NCI-H82 (cell line): ENCODE measurements around the gene CADPS2.

ENCODE experiments used
- DNase-seq: peaks from one replicate; lab custom pipeline; 2025; lab: John Stamatoyannopoulos, UW

Gene CADPS2

DNA sequence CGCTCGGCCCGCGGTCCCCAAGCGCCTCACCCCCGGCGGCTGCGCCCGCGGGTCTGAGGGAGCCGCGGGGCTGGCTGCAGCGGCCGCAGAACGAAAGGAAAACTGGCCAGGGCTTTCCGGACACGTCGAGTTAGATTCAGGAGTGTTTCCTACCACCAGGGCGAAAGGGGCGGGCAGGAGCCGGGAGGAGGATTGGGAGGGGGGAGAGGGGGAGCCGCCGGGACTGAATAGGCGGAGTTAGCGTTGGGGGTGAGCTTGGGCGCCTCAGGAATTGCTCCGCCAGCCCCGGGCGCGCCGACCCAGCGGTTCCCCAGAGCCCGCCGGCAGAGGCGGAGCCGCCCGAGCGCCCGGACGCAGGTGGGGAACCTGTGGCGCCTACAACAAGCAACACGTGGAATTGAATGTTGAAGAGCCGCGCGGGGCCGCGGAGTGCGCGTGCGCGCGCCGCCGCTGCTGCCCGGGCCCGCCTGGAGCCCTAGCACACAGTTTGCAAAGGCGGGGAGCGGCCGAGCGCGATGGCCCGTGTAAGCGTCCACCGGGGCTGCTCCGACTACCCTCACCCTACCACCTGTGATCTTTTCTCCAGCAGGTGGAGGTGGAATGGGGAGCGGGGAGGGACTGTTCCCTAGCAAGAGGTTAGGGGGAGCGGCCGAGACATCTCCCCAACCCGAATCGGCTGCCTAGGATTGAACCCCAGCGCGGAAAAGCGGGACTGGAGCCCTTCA lies at the start of gene CADPS2:
CADPS2 (minus strand) TSS at position 104 of the 725 bp plus-strand sequence. CDS start 123 bp downstream, outside the sequence.
- peak; percentile 86 for DNase-seq

DNA sequence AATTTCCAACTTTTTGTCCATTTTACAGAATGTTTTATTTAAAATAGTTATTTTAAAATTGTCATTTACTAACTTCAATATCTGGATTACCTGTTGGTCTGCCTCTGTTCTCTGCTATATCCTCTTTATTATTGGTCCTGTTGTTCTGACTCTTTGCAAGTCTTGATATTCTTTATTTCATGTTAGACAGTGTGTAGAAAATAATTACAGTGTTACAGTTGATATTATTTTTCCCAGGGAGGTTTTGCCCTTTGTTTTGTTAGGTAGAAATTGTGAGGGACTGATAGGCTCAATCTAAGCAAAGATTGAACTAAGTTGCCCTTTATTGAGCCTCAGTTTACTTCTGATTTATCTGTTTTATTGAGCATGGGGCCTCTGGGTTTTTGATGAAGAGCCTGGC lies 49.4 kb upstream of the CADPS2 start:
- DNase-seq, result no peak

DNA sequence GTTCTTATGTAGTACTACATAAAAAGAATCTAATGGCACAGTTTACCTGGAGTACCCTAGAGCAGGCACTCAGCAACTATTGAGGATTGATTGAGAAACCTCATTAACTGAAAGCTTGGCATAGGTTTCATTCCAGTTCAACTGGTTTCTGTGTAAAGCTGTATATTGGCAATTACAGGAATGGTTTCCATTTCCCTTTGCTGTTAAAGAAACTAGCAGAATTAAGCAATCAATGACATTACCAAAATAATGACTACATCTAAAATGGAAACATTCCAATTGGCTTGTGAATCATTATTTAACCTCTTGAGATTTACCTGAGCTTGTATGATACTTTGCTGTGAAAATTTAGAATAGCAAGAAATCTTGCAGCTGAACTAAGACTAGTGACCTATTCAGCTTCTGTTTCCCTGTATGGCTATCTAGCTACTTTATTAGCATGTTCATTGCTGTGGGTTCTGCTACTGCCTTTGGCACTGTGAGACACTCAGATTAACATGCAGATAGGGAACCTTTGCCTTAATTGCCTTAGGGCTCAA lies 33.5 kb upstream of the CADPS2 start:
- DNase-seq, result no peak

DNA sequence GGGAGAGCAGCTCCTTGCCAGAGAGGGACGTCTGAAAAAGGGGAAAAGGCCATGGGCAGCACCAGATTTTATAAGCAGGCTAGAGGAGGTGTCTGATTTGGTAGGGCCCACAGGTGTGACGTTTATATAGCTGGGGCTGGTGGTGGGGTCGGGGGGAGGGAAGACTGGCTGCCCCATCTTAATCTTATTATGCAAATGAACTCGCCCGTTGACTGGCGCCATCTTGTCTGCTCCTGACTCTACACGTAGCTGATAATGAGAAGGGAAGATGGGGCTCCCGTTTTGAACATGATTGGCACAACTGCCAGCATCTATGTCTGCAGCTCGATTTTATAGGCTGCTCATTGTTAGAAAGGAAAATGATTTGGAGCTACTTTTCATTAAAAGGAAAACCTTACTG lies 28.6 kb upstream of the CADPS2 start:
- no peak for DNase-seq

DNA sequence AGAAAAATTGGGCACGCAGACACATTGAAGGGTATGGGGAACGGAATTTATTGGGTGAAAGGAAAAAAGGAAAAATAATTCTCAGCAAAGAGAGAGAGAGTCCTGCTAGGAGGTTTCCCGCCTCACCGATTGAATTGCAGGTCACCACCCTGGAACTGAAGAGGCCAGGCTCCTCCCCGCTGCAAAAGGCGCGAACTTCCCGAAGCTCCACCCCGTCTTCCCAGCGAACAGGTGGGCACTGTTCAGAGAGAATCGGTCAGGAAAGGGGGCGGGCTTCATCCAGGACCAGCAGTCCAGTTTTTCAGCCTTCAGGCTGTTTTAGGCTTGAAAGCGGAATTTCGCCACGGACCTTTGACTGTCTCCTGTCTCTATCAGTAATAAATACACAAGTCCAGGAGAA lies 27.3 kb upstream of the CADPS2 start:
- no peak for DNase-seq

DNA sequence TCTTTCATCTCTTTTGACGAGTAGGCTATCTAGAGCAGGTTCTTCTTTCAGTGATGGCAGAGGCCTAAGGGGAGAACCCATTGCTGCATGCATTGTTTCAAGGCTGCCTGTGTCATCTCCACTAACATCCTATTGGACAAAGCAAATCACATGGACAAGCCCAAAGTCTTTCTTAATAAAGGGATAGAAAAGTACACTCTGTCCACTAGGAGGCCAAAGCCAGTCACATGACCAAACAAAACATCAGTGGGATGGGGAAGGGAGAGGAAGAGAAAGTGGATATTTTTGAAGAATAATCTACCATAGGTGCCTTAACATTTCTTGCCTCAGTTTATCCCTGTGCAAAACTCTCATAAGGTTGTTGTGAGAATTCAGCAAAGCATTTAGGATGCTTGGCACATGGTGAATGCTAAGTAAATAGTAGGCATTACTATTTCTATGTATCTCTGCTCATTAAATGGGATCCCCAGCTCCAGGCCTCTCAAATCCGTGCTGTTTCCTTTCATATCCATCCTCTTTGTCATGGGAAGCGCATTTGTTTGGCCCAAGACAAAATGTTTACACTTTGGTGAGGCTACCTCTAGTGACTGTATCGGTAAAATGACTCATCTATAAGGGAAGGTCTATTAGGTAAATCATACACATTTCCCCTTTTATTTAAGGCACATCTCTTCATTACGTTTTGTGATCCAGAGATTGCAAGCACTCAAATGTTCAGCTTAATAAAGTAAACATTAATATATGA lies 16.7 kb upstream of the CADPS2 start:
- peak; percentile 26 for DNase-seq

DNA sequence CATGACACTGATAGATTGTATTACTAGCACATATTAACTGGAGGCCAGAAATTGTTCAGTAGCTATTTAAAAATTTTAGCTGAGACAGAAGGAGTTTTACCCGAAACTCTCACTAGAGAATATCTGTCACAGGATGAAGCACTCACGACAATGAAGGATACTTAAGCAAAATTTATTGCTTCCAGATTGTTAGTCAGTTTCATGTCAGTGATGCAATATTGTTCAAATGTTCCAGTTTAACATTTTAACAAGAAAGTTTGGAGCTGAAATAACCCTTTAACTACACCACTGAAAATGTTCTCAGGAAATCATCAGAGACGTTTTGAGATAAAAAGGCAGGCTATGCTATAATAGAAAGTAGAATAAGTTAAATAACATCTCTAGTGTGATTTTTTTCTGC lies 15.0 kb upstream of the CADPS2 start:
- DNase-seq, result no peak

DNA sequence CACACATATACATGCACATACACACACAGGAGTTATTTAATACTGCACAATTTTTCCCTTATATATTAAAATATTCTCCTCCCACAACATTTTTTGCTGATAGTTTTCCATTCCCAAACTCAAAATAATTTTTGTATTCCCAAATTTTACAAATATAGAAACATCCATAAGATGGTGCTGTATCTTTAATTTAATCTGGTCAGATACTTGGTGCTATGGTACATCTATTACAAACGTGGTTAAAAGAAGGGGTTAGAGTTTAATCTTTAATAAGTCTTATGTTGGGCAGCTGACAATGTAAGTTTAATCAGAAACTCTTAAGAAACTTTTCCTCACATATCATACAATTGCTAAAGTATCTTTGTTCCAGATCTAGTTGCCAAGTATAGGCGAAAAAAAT lies 10.2 kb upstream of the CADPS2 start:
- DNase-seq, result no peak

DNA sequence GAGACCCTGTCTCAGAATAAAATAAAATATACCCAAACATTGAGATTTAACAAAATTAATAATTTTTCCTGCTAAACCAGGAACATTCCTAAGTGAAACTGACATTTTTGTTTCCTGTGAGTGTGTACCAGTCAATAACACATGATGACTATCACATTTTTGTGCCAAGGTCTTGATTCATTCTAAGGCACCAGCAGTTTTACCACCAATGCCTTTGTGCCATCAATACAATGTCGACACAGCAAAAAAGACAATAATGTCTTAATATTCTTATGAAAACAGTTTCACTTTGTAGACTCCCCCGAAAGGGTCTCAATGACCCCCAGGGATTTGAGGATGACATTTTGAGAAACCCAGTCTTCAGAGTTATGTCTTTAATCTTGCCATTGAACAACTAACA lies 7.2 kb upstream of the CADPS2 start:
- DNase-seq, result no peak

DNA sequence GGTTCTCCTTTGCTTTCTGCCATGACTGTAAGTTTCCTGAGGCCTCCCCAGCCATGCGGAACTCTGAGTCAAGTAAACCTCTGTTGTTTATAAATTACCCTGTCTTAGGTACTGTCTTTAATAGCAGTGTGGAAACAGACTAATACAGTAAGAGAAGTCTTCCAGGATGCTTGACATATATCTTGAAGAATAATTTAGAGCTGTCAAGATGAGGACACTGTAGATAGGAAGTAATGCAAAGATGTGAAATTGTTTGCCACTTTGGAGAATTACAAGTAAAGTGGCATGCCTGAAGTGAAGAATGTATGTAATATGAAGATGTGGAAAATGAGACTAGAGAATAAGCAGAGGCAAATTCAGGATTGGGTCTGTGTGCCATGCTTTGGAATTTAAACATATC lies 2.9 kb upstream of the CADPS2 start:
- DNase-seq, result no peak

DNA sequence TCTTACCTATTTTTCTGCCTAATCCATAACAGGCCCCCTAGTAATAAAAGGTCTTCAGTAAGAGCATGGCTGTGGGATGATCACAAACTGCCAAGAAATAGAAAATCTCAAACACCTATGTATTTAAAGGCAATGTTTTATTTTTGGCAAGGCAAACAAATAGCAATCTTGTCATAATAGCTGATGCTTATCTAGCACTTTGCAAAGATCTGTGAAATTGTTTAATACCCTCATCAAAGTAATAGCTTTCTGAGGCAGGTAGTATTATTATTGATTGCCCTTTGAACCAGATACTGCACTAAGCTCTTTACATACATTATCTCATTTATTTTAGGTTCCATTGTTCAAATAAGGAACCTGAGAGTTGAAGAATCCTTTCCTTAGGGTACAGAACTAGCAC lies 1.6 kb upstream of the CADPS2 start:
- DNase-seq, result no peak

DNA sequence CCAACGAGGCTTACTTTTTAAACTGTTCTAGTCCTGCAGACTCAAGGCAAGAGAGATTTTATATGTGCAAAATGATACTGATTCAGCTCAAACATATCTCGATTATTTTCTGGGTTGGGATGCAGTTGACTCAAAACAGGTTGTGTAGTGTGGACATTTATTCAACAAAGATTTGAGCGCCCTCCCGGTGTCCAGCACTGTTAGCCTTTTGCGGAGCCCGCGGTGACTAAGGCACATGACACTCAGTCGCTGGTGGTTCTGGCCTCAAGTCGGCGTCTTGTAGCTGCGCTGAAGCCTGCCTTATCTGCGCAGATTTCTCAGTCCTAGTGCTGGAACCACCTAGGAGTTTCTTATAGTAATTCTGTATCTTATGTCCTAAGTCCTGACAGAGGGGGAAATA lies 938 bp upstream of the CADPS2 start:
- DNase-seq, result peak; percentile 74

DNA sequence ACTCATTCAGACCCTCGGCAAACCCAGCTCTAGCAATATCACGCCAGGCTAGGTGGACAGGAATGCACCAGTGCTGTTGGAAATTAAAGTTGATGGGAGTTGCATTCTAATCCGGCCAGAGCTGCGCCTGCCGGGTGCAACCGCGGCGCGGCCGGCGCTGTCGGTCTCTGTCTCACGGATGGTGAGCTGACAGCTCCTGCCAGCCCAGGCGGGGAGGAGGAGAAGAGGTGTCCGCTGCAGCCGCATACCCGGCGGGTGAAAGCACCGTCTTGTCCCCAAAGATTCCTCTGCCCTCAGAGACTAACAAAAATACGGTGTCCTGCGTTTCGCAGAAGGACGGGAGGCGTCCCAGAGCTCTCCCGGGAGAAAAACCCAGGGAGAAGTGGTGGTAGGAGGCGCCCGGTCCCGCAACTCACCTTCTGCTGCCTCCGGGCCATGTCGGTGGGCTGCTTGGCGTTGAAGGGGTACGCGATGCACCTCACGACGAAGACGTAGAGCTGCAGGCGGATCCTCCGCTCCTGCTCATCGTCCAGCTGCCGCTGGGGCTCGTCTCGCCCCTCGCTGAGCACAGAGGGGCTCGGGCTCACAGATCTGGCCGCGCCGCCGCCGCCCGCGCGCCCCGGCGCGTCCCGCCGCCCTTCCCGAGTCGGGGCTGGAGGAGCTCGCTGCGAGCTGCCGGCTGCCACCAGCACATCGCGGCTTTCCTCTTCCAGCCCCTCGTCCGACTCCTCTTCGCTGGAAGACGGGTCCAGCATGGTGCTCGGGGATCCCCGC lies 490 bp downstream of the CADPS2 start:
- DNase-seq, result peak; percentile 75

DNA sequence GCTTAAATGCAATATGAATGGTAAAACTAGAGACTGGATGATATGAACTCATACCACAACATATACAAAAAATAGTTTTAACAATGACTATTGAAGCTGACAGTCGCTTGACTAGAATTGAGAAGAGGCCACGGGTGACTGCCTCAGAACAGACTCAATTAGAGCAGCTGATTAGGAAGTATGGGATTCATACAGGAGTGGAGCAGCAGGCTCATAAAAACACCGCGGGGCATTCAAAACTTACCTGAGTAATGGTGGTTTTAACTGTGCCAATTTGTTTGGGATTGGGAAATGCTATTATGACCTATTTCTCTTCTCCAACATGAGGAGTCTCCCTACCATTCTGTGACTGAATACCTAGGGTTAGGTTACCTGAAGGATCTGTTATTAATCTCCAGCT lies 2.1 kb downstream of the CADPS2 start:
- peak; percentile 9 for DNase-seq

DNA sequence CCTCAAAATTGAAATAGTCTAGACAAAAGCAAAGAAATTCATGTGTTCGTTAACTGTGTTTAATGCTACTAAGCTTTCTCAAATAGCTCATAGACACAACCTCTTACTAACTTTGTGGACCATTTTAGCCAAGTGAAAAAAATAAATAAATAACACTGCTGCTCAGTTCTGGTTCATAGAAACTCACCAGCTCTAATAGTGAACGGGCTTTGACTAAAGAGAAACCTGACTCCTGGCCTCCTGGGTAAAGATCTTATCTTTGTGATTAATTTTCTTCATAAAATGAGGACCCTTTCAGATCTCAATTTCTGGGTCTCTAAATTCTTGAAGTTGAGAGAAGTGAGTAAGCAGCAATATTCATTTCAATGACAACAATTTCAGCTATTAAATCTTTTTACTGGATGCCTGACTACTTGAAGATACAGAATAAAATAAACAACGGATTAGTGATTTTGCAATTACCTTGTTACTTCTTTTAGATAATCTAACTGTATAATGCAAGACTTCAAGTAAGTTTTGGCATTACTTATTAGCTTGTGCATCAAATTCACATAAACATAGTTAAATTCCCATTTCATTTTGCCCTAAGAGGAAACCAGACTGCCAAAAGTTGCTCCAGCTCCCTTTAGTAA lies 3.1 kb downstream of the CADPS2 start:
- DNase-seq, result no peak

DNA sequence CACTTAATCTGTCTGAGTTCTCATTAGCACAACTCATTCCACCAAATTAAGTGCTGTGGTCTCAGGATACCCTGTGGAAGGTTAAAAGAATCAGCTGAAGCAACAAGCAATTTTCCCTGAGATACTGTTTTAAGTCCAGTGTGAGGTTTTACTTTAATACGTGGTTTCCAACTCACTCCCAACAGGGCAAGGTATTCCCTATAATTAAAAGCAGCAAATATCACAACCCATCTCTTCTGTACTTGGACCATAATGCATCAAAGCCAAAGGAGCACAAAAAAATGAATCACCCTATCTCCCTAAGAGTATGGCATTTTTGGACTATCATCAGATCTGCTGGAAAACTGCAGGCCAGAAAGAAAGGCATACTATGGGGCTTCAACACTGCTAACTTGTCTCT lies 4.9 kb downstream of the CADPS2 start:
- no peak for DNase-seq

DNA sequence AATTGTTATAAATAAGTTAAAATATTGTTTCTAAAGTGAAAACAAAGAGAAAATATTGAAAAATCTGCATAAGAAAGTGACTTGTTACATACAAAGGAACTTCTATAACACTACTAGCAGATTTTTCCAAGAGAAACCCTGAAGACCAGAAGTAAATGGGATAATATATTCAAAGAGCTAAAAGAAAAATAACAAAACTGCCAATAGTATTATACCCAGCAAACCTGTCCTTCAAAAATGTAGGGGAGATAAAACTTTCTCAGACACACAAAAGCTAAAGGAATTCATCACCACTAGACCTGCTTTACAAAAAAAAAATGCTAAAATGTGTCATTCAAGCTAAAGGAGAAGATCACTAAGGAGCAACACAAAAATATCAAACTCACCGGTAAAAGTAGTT lies 17.0 kb downstream of the CADPS2 start:
- no peak for DNase-seq

DNA sequence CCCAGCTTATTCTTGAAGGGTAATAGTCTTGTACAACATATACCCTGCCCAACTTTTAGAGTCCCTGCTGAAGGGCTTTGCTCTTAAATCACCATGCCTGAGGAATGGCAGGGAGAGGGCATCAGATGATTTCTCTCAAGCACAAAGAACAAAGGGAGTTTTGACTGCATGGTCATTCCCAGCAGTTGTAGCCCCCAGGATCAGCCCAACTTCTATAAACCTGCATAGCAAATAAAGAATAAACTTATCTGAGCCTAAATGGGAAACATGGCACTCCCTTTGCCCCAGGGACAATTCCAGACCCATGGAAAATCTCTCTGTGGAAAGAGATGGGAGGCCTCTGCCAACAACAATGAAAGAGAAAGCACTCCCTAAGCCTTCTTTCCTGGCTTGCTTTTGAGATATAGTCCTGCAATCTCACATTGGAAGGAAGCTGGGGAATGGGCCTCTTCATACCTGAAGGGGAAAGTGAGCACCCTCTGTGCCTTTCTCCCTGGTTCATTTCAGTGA lies 18.7 kb downstream of the CADPS2 start:
- DNase-seq, result no peak

DNA sequence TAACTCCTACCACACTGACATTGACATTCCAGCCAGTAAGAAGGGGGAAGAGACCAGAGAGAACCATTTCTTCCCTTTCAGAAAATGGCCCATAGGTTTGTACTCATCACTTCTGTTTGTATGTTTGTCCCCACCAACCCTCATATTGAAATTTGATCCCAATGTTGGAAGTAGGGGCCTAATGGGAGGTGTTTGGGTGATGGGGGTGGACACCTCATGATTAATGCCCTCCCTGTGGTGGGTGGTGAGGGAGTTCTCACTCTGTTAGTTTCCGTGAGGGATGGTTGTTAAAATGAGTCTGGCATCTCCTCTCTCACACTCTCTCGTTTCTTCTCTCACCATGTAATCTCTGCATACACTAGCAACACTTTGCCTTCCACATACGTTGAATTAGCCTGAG lies 21.4 kb downstream of the CADPS2 start:
- no peak for DNase-seq

DNA sequence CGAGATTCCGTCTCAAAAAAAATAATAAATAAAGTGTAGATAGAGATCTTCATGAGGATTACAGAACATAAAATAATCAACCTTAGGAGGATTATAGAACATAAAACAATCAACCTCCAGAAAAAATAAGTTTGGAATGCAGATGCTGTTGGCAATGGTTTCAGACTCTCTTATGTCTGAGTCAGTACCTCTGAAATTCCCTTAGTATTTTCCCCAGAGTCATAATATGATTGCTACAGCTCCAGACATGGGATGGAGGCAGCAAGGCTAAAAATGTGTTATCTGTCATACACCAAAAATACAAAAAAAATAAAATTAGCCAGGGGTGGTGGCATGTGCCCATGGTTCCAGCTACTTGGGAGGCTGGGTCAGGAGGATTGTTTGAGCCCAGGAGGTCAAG lies 22.2 kb downstream of the CADPS2 start:
- DNase-seq, result no peak

DNA sequence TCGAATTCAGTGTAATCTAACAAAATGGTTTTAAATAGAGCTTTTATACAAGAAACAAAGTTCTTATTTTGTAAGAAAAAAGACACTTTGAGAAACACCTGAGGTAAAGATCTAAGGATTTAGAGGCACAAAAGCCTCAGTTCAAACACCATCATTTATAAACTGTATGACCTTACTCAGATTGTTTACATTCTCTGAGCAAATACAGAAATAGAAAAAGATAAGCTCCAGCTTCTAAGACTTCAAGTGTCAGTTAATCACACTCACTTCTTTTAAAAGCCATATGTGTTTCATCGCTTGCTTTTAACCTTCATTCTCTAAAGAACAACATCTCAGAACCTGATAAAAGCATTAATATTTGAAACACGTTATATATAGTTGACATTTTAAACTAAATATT lies 27.9 kb downstream of the CADPS2 start:
- no peak for DNase-seq

DNA sequence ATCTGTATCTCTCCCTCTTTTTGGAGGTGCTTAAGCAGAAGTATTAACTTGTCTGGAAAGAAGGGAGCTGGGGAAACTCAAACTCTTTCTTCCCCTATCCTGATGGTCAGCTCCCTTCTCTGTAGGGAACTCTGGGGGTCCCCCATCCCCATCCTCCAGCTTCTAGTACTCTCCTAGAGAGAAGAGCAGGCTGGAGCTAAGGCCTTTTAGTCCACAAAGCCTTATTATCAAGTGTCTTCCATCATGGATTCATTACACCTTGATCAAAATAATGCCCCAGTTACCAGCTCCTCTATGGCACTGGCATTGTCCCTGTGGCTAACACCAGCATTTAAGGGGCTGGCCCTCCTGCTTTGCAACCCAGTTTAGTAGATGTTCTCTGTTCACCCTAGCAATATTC lies 35.7 kb downstream of the CADPS2 start:
- no peak for DNase-seq
